Measurements from ENCODE around the gene GDPD3. TPM values are rescaled to one million over a fixed set of nuclear protein-coding genes. Genes with fewer than 3 reads are reported as not detected.

The GDPD3 gene, protein sequence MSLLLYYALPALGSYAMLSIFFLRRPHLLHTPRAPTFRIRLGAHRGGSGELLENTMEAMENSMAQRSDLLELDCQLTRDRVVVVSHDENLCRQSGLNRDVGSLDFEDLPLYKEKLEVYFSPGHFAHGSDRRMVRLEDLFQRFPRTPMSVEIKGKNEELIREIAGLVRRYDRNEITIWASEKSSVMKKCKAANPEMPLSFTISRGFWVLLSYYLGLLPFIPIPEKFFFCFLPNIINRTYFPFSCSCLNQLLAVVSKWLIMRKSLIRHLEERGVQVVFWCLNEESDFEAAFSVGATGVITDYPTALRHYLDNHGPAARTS
- total RNA-seq, result 0.73 and 0.81 TPM in 2 replicates

GRCh38 chr16:30113031-30113710 is at the start of gene GDPD3:
Gene GDPD3, minus strand, starts transcription at chr16:30113537. Its CDS starts 59 bp downstream, at chr16:30113478.

DNA sequence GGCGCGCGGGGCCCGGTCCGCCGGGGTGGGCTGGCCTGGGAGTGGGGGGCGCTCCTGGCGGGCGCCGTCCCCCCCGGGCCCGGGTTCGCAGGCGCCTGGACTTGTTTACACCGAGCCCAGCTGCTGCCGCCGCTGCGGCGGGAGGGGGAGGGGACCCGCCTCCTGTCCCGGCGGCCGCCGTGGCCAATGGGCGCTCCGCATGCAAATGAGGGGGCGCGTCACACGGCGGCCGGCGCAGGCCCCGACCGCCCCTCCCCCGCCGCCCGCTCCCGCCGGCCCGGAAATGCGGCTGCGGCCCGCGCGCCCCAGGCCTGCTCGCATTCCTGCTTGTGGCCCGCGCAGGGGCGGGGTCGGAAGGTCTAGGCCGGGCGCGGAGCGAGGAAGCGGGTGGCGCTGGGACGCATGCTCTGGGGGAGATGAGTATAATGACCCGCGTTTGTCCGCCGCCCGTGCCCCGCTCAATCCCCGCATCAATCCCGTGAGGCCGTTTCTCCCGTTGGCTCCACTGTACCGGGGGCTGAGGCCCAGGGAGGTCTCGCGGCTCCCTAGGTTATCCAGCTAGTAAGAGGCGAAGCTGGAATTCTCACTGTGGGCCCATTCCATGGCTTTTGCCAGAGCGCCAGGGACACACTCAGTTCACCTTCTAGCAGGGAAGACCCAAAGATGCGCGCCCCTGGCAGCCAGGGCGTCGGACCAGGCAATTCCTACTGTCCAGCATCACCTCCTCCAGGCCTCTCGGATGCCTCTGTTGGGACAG is 17.1 kb downstream of the GDPD3 start, which contains the start of gene YPEL3:
YPEL3 (minus strand) TSS at position 109 of the 757 bp plus-strand sequence. CDS start 731 bp downstream, outside the sequence.

GRCh38 chr16:30091474-30092372 is 21.6 kb downstream of the GDPD3 start, which contains the start of gene TBX6:
Gene TBX6, minus strand, starts transcription at chr16:30091924. Its CDS starts 731 bp downstream, at chr16:30091193.

DNA sequence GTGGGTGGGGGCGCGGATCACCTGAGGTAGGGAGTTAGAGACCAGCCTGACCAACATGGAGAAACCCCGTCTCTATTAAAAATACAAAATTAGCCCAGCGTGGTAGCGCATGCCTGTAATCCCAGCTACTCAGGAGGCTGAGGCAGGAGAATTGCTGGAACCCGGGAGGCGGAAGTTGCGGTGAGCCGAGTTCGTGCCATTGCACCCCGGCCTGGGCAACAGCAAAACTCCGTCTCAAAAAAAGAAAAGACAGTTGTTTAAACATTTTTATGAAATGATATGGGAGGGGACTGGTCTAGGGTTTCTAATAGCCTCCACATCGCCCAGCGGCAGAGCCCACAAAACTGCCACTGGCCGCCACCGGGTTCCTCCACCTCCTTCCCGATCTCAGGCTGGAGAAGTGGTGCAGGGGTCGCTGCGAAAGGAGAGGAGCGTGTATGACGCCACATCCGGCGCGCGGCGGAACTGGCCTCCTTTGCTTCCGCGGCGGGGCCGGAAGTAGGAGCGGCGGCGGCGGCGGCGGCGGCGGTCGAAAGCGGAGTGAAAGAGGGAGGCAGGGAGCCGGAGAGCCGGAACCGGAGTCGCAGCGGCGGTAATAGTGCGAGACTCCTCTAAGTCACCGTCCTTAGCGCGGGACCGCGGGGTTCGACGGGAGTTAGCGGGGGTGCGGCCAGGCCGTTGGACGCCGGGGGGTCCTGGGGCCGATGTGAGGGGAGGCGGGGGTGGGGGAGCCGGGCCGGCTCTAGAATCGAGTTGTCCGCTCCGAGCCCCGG is 37.6 kb downstream of the GDPD3 start, which contains the start of gene PPP4C:
PPP4C (plus strand) TSS at position 492 of the 773 bp plus-strand sequence. CDS start 384 bp downstream, outside the sequence.

GRCh38 chr16:30065102-30065942 is 48.0 kb downstream of the GDPD3 start, which contains the start of gene ALDOA:
Gene ALDOA, plus strand, starts transcription at chr16:30065760. Its CDS starts 1,138 bp downstream, at chr16:30066898.

Other genes with a start within 250 kb of the GDPD3 start
- 0.85 and 1.1 TPM in 2 replicates for gene SEZ6L2, start 214.0 kb downstream of the GDPD3 start, total RNA-seq
- 1.5 and 2.1 TPM in 2 replicates for gene ASPHD1, start 213.0 kb downstream of the GDPD3 start, total RNA-seq
- gene KCTD13, start 187.3 kb downstream of the GDPD3 start, total RNA-seq, result 11.9 and 13.3 TPM in 2 replicates
- 76.1 and 95.6 TPM in 2 replicates for gene TMEM219, start 151.5 kb downstream of the GDPD3 start, total RNA-seq
- gene TAOK2, start 139.7 kb downstream of the GDPD3 start, total RNA-seq, result 61.0 and 61.7 TPM in 2 replicates
- gene HIRIP3, start 117.9 kb downstream of the GDPD3 start, total RNA-seq, result 3.7 and 7.4 TPM in 2 replicates
- gene INO80E, start 117.3 kb downstream of the GDPD3 start, total RNA-seq, result 22.2 and 42.6 TPM in 2 replicates
- not detected in 2 replicates for gene DOC2A, start 102.5 kb downstream of the GDPD3 start, total RNA-seq
- not detected in 2 replicates for gene C16orf92, start 90.3 kb downstream of the GDPD3 start, total RNA-seq
- 0.12 TPM in 1 of 2 replicates, not detected in the other for gene TLCD3B, start 82.3 kb downstream of the GDPD3 start, total RNA-seq
- 648 and 853 TPM in 2 replicates for gene ALDOA, start 47.8 kb downstream of the GDPD3 start, total RNA-seq
- 163 and 189 TPM in 2 replicates for gene PPP4C, start 37.5 kb downstream of the GDPD3 start, total RNA-seq
- 0.32 and 0.36 TPM in 2 replicates for gene TBX6, start 21.6 kb downstream of the GDPD3 start, total RNA-seq
- gene YPEL3, start 17.3 kb downstream of the GDPD3 start, total RNA-seq, result 25.8 and 26.2 TPM in 2 replicates
- gene MAPK3, start 9.7 kb upstream of the GDPD3 start, total RNA-seq, result 44.9 and 57.8 TPM in 2 replicates
- gene CORO1A, start 70.1 kb upstream of the GDPD3 start, total RNA-seq, result 0.49 and 0.73 TPM in 2 replicates
- gene BOLA2B, start 80.1 kb upstream of the GDPD3 start, total RNA-seq, result 26.1 and 65.0 TPM in 2 replicates
- 15.9 and 17.8 TPM in 2 replicates for gene SLX1A, start 80.3 kb upstream of the GDPD3 start, total RNA-seq
- gene SULT1A3, start 85.7 kb upstream of the GDPD3 start, total RNA-seq, result 3.7 and 3.8 TPM in 2 replicates
- 0.65 TPM in 1 of 2 replicates, not detected in the other for gene NPIPB13, start 134.9 kb upstream of the GDPD3 start, total RNA-seq
- gene CD2BP2, start 241.8 kb upstream of the GDPD3 start, total RNA-seq, result 28.8 and 30.7 TPM in 2 replicates